ENCODE results near the gene DCANP1. TPM values are rescaled to one million over a fixed set of nuclear protein-coding genes. Genes with fewer than 3 reads are reported as not detected.

Gene DCANP1
- total and polyA plus RNA-seq, 2 of the 13 experiments (the other 11 are each of a cell fraction or from before 2014, with no cell fraction given), result not detected

DNA sequence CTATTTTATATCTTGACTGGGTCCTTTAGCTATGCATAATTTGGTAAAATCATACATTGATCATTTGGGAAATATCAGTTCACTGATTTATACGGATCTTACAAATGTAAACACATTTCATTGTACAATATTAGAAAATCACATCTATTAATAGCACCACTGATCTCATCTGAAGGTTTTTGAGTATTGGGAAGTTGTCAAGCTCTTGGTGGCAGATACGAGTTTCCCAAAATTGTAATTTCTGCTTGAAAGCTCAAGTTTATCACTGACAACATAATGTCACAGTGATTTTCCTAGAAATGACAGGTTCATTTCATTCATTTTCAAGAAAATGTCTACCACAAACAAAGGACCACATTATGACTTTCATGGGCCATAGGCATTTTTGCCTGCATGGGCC, 45.1 kb downstream of the DCANP1 start:
- no peak overlapping the region for H3K9ac ChIP-seq (ENCODE audit: insufficient read depth, low read depth, low read length)
- DNase-seq (ENCODE audit: low spot score), result no peak
- ATAC-seq, result no peak
- no peak overlapping the region for H3K4me3 ChIP-seq (replicated peaks in 1 of 3; ENCODE audit: insufficient read depth in 1 of 3, low read depth in 2 of 3, low read length in 3 of 3)
- BruUV-seq (replicated peaks), result no TSS peak
- H3K4me1 ChIP-seq (ENCODE audit: insufficient read depth, low read length), result peaks cover 33% of the 10 kb centered on the region
- H3K79me2 ChIP-seq (ENCODE audit: insufficient read depth, low read length), result peaks cover 16% of the 10 kb centered on the region
- H2AFZ ChIP-seq (ENCODE audit: low read length), result no peak overlapping the region
- POLR2A ChIA-PET, result no interaction called here
- H3K27ac ChIP-seq (ENCODE audit: extremely low read length, insufficient read depth, low read length), result no peak overlapping the region
- H3K27me3 ChIP-seq (ENCODE audit: control insufficient read depth in 1 of 2, insufficient read depth in 2 of 2, low read length in 2 of 2), result no peaks in the 10 kb centered on the region
- H3K9me3 ChIP-seq (ENCODE audit: low read length), result no peaks in the 10 kb centered on the region
- peaks cover 11% of the 10 kb centered on the region; the same call in 1 of the 2 replicates for H4K20me1 ChIP-seq (ENCODE audit: insufficient read depth, low read length)
- no peak for FAIRE-seq
- TF ChIP-seq, protein P1, sequence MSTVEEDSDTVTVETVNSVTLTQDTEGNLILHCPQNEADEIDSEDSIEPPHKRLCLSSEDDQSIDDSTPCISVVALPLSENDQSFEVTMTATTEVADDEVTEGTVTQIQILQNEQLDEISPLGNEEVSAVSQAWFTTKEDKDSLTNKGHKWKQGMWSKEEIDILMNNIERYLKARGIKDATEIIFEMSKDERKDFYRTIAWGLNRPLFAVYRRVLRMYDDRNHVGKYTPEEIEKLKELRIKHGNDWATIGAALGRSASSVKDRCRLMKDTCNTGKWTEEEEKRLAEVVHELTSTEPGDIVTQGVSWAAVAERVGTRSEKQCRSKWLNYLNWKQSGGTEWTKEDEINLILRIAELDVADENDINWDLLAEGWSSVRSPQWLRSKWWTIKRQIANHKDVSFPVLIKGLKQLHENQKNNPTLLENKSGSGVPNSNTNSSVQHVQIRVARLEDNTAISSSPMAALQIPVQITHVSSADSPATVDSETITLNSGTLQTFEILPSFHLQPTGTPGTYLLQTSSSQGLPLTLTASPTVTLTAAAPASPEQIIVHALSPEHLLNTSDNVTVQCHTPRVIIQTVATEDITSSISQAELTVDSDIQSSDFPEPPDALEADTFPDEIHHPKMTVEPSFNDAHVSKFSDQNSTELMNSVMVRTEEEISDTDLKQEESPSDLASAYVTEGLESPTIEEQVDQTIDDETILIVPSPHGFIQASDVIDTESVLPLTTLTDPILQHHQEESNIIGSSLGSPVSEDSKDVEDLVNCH (CRISPR knock-in tag; IDR thresholded peaks at IDR 0.05), result no peak
- WGBS (ENCODE audit: low lambda C conversion rate), result 79% methylated on average over 2 of the region's 2 CpGs
- in situ Hi-C loops (cut with HindIII; ENCODE audit: extremely low pct_ligation_motif_present, low pct_unique_long_range_greater_than_20kb), result no loop called here
- intact Hi-C loops (cut with micrococcal nuclease; ENCODE audit: unreplicated experiment), result no loop called here
- CTCF ChIA-PET (ENCODE audit: low intra/inter-chr PET ratio, low total read pairs), result no interaction called here
- no peak overlapping the region for H3K4me2 ChIP-seq (ENCODE audit: low read depth, low read length)
- no peaks in the 10 kb centered on the region for H3K36me3 ChIP-seq (replicated peaks in 1 of 2; ENCODE audit: control insufficient read depth in 1 of 2, insufficient read depth in 2 of 2, low read length in 2 of 2)

DNA sequence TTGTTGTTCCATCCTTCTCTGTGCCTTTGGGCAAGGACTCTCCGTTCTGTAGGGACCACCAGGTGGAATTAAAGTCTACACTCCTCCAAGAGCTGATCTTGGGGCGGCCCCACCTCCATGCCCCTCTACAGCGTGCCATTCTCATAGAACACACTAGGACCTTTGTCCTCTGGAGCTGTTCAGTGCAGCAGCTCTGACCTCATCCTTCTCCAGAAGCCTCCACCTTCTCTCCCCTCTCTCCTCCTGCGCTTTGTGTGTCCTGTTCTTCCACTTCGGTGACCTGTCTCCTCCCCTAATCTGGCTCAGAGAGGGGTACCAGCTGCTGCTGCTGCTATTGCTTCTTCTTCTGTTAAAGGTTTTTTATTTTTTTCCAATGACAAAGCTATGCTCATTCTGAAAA, 46.3 kb downstream of the DCANP1 start:
- CTCF ChIA-PET (ENCODE audit: low intra/inter-chr PET ratio, low total read pairs), result no interaction called here
- peak; percentile 68 for ATAC-seq
- H3K36me3 ChIP-seq (replicated peaks in 1 of 2; ENCODE audit: control insufficient read depth in 1 of 2, insufficient read depth in 2 of 2, low read length in 2 of 2), result no peaks in the 10 kb centered on the region
- peak overlapping the region; percentile 75 for H3K4me2 ChIP-seq (ENCODE audit: low read depth, low read length)
- H3K9me3 ChIP-seq (ENCODE audit: low read length), result no peaks in the 10 kb centered on the region
- POLR2A ChIA-PET, result no interaction called here
- H3K79me2 ChIP-seq (ENCODE audit: insufficient read depth, low read length), result peaks cover 27% of the 10 kb centered on the region
- intact Hi-C loops (cut with micrococcal nuclease; ENCODE audit: unreplicated experiment) (no loop called here), in situ Hi-C loops (cut with HindIII; ENCODE audit: extremely low pct_ligation_motif_present, low pct_unique_long_range_greater_than_20kb) (no loop called here)
- peaks cover 44% of the 10 kb centered on the region for H3K4me1 ChIP-seq (ENCODE audit: insufficient read depth, low read length)
- peaks cover 20% of the 10 kb centered on the region for H4K20me1 ChIP-seq (ENCODE audit: insufficient read depth, low read length)
- H3K27me3 ChIP-seq (ENCODE audit: control insufficient read depth in 1 of 2, insufficient read depth in 2 of 2, low read length in 2 of 2), result no peaks in the 10 kb centered on the region
- BruUV-seq (replicated peaks), result no TSS peak
- peak overlapping the region; percentile 30 for H2AFZ ChIP-seq (ENCODE audit: low read length)
- FAIRE-seq, result no peak
- H3K4me3 ChIP-seq (replicated peaks in 1 of 3; ENCODE audit: insufficient read depth in 1 of 3, low read depth in 2 of 3, low read length in 3 of 3), result peak overlapping the region in 2 of 3 experiments; percentile 30 to 48; a peak in 3 of 6 replicates
- no peak overlapping the region for H3K9ac ChIP-seq (ENCODE audit: insufficient read depth, low read depth, low read length)
- DNase-seq (ENCODE audit: low spot score), result peak; percentile 58
- 0% methylated on average over 5 of the region's 5 CpGs for WGBS (ENCODE audit: low lambda C conversion rate)
- H3K27ac ChIP-seq (ENCODE audit: extremely low read length, insufficient read depth, low read length), result no peak overlapping the region
- TF ChIP-seq KDM2A (CRISPR knock-in tag; IDR thresholded peaks at IDR 0.05; ENCODE audit: borderline replicate concordance, low read depth) (peak; percentile 33; the same call in 1 of the 2 replicates), HNF4A (CRISPR knock-in tag; IDR thresholded peaks at IDR 0.05) (peak; percentile 50), ZNF12 (CRISPR knock-in tag; IDR thresholded peaks at IDR 0.05) (0 out of 2 replicates have a peak, but pooled peaks have one; percentile 34), ZKSCAN1 (IDR thresholded peaks at IDR 0.05; ENCODE audit: low read length) (0 out of 2 replicates have a peak, but pooled peaks have one; percentile 27), SNRNP70 (IDR thresholded peaks at IDR 0.05; ENCODE audit: low read depth, low read length) (no peak), NR2F6 (IDR thresholded peaks at IDR 0.05) (no peak), NR2F6 (CRISPR knock-in tag; IDR thresholded peaks at IDR 0.05) (peak; percentile 18; the same call in 1 of the 2 replicates)
- TF ChIP-seq, protein P2, sequence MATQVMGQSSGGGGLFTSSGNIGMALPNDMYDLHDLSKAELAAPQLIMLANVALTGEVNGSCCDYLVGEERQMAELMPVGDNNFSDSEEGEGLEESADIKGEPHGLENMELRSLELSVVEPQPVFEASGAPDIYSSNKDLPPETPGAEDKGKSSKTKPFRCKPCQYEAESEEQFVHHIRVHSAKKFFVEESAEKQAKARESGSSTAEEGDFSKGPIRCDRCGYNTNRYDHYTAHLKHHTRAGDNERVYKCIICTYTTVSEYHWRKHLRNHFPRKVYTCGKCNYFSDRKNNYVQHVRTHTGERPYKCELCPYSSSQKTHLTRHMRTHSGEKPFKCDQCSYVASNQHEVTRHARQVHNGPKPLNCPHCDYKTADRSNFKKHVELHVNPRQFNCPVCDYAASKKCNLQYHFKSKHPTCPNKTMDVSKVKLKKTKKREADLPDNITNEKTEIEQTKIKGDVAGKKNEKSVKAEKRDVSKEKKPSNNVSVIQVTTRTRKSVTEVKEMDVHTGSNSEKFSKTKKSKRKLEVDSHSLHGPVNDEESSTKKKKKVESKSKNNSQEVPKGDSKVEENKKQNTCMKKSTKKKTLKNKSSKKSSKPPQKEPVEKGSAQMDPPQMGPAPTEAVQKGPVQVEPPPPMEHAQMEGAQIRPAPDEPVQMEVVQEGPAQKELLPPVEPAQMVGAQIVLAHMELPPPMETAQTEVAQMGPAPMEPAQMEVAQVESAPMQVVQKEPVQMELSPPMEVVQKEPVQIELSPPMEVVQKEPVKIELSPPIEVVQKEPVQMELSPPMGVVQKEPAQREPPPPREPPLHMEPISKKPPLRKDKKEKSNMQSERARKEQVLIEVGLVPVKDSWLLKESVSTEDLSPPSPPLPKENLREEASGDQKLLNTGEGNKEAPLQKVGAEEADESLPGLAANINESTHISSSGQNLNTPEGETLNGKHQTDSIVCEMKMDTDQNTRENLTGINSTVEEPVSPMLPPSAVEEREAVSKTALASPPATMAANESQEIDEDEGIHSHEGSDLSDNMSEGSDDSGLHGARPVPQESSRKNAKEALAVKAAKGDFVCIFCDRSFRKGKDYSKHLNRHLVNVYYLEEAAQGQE (IDR thresholded peaks at IDR 0.05; ENCODE audit: borderline replicate concordance in 1 of 2, low read depth in 1 of 2, low read length in 2 of 2), result 0 out of 4 replicates have a peak, but pooled peaks of 1 of the 2 experiments have one; percentile 5
- TF ChIP-seq, protein P3, sequence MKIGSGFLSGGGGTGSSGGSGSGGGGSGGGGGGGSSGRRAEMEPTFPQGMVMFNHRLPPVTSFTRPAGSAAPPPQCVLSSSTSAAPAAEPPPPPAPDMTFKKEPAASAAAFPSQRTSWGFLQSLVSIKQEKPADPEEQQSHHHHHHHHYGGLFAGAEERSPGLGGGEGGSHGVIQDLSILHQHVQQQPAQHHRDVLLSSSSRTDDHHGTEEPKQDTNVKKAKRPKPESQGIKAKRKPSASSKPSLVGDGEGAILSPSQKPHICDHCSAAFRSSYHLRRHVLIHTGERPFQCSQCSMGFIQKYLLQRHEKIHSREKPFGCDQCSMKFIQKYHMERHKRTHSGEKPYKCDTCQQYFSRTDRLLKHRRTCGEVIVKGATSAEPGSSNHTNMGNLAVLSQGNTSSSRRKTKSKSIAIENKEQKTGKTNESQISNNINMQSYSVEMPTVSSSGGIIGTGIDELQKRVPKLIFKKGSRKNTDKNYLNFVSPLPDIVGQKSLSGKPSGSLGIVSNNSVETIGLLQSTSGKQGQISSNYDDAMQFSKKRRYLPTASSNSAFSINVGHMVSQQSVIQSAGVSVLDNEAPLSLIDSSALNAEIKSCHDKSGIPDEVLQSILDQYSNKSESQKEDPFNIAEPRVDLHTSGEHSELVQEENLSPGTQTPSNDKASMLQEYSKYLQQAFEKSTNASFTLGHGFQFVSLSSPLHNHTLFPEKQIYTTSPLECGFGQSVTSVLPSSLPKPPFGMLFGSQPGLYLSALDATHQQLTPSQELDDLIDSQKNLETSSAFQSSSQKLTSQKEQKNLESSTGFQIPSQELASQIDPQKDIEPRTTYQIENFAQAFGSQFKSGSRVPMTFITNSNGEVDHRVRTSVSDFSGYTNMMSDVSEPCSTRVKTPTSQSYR (CRISPR knock-in tag; IDR thresholded peaks at IDR 0.05; ENCODE audit: borderline replicate concordance), result 0 out of 2 replicates have a peak, but pooled peaks have one; percentile 14

Measured in HepG2 (cell line).